Activated T-helper 1 cell treated with anti-CD3 and anti-CD28 coated beads, Interleukin-12 subunit alpha, Interleukin-12 subunit beta, Interleukin-2, Interleukin-4 antibody, amounts not matched to agents 30 ng/mL and 10 ng/mL and 1 ng/mL, durations not matched to agents 14 hours and 24 hours and 36 hours (primary cell): ENCODE measurements around the gene PLEKHA8. TPM values are rescaled to one million over a fixed set of nuclear protein-coding genes. Genes with fewer than 3 reads are reported as not detected.
A peak's percentile ranks its signal among the peaks of the same experiment; 100 is the strongest.
"Not testable (repeated sequence)": the region's sequence is repeated elsewhere in the genome, so short reads cannot be mapped to it uniquely, and the experiment has no call there.

Experiments
- DNase-seq: peaks from one replicate; pipeline ENCODE4 v3.0.0; 2021; ENCODE audit warnings: low spot score
- H3K27ac Mint-ChIP-seq: one replicate; pipeline ENCODE4 v1.8.0; 2021; ENCODE audit warnings: mild to moderate bottlenecking, mixed read lengths
- H3K27me3 Mint-ChIP-seq: one replicate; pipeline ENCODE4 v1.8.0; 2022; ENCODE audit warnings: mild to moderate bottlenecking, moderate library complexity, mixed read lengths; ENCODE audit not compliant: insufficient read depth
- H3K36me3 Mint-ChIP-seq: one replicate; pipeline ENCODE4 v1.8.0; 2021; ENCODE audit warnings: low read depth, mixed read lengths
- H3K4me1 Mint-ChIP-seq: one replicate; pipeline ENCODE4 v1.8.0; 2021; ENCODE audit warnings: low read depth, mixed read lengths
- H3K4me3 Mint-ChIP-seq: one replicate; pipeline ENCODE4 v1.8.0; 2021; ENCODE audit warnings: mild to moderate bottlenecking, moderate library complexity, mixed read lengths
- H3K9me3 Mint-ChIP-seq: one replicate; pipeline ENCODE4 v1.8.0; 2021; ENCODE audit warnings: mixed read lengths
- intact Hi-C: fragments of 100-400 bp; cut with micrococcal nuclease; formaldehyde crosslinking; loops from one replicate; pipeline ENCODE4 v1.15.1; 2024
- total RNA-seq: library from RNA; stranded (reverse); gene quantifications from 2 replicates; pipeline ENCODE4 v1.2.3, GENCODE V29; 2022

Gene PLEKHA8
- total RNA-seq, 1 donor from 2014 or later: 8.8 TPM

DNA sequence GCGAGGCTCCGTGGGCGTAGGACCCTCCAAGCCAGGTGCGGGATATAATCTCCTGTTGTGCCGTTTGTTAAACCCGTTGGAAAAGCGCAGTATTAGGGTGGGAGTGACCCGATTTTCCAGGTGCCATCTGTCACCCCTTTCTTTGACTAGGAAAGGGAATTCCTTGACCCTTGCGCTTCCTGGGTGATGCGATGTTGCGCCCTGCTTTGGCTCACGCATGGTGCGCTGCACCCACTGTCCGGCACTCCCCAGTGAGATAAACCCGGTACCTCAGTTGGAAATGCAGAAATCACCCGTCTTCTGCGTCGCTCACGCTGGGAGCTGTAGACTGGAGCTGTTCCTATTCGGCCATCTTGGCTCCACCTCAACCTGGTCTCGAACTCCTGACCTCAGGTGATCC lies 70.4 kb downstream of the PLEKHA8 start:
- DNase-seq, intact Hi-C loops, H3K36me3 Mint-ChIP-seq, H3K27ac Mint-ChIP-seq, H3K4me3 Mint-ChIP-seq, H3K27me3 Mint-ChIP-seq, H3K4me1 Mint-ChIP-seq: not testable (repeated sequence)
- peaks cover 10% of the 10 kb centered on the region for H3K9me3 Mint-ChIP-seq

DNA sequence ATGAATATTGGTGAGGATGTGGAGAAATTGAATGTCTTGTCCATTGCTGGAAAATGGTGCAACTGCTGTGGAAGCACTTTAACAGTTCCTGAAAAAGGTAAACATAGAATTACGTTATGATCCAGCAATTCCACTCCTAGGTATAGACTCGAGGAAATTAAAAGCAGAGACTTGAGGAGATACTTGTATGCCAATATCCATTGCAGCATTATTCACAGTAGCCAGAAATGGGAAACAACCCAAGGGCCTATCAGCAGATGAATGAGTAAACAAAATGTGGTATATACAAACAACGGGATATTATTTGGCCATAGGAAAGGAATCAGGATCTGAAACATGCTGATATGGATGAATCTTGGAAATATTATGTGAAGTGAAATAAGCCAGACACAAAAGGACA lies 74.1 kb downstream of the PLEKHA8 start:
- Mint-ChIP-seq H3K27me3 (peaks cover 2% of the 10 kb centered on the region), H3K36me3 (no peaks in the 10 kb centered on the region), H3K27ac (no peak overlapping the region), H3K9me3 (peaks cover 4% of the 10 kb centered on the region), H3K4me3 (no peak overlapping the region), H3K4me1 (no peaks in the 10 kb centered on the region)
- intact Hi-C loops: no loop called here
- DNase-seq: no peak

DNA sequence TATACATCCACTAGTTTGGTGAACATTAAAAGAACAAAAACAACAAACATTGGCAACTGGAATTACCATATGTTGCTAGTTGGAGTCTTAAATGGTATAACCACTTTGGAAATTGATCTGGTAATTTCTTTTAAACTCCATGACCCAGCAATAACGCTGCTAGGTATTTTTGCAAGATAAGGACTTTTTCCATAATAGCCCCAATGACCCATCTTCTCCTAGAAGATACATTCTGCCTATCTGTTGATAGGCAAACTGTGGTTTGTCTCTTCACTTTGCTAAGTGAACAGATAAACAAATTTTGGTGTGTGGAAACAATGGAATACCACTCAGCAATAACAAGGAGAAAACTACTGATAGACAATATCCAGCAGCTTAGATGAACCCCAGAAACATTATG lies 75.9 kb downstream of the PLEKHA8 start:
- DNase-seq: no peak
- no peaks in the 10 kb centered on the region for H3K9me3 Mint-ChIP-seq
- no peaks in the 10 kb centered on the region for H3K4me1 Mint-ChIP-seq
- H3K4me3 Mint-ChIP-seq: no peak overlapping the region
- no peak overlapping the region for H3K27ac Mint-ChIP-seq
- H3K27me3 Mint-ChIP-seq: peaks cover under 1% of the 10 kb centered on the region
- intact Hi-C loops: no loop called here
- no peaks in the 10 kb centered on the region for H3K36me3 Mint-ChIP-seq

DNA sequence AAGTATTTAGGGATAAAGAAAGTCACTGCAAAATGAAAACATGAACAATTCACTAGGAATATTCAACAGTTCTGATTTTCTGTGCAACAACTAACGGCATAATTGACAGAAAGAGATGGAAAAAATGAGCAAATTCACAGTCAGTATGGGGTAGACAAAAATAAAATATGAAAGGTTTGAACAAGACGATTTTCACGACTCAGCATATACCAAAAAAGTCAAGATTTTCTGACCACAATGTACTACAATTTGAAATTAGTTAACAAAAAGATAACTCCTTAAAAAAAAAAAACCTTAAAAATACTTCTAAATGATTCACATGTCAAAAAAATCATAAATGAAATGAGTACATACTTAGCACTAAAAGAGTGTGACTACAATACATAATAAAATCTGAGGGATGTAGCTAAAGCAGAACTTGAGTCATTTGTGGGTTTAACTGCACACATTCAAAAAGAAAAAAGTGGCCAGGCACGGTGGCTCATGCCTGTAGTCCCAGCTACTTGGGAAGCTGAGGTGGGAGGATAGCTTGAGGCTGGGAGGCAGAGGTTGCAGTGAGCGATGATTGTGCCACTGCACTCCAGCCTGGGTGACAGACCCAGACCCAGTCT lies 84.0 kb downstream of the PLEKHA8 start:
- Mint-ChIP-seq H3K27ac (no peak overlapping the region), H3K27me3 (no peaks in the 10 kb centered on the region), H3K9me3 (peaks cover 24% of the 10 kb centered on the region), H3K4me3 (no peak overlapping the region), H3K4me1 (peaks cover 5% of the 10 kb centered on the region), H3K36me3 (no peaks in the 10 kb centered on the region)
- intact Hi-C loops: no loop called here
- DNase-seq: no peak

DNA sequence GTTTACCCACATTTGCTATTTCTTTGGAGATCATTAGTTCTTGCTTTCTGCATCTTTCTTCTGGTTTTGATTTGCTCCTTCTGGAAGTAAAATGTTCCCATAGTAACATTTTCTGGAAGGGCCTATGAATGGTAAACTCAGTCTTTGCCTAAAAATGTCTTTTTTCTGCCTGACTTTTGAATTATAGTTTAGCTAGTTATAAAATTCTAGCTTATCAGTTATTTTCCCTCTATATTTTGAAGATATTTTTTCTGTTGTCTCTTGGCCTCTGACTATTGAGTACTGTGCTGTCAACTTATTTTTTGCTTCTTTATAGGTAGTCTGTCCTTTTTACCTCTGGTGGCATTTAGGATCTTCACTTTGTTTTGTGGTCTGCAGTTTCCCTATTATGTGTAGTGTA lies 84.9 kb downstream of the PLEKHA8 start:
- H3K4me3 Mint-ChIP-seq: no peak overlapping the region
- DNase-seq: no peak
- peaks cover 5% of the 10 kb centered on the region for H3K4me1 Mint-ChIP-seq
- H3K27me3 Mint-ChIP-seq: no peaks in the 10 kb centered on the region
- intact Hi-C loops: no loop called here
- H3K27ac Mint-ChIP-seq: no peak overlapping the region
- H3K36me3 Mint-ChIP-seq: no peaks in the 10 kb centered on the region
- H3K9me3 Mint-ChIP-seq: peaks cover 24% of the 10 kb centered on the region

DNA sequence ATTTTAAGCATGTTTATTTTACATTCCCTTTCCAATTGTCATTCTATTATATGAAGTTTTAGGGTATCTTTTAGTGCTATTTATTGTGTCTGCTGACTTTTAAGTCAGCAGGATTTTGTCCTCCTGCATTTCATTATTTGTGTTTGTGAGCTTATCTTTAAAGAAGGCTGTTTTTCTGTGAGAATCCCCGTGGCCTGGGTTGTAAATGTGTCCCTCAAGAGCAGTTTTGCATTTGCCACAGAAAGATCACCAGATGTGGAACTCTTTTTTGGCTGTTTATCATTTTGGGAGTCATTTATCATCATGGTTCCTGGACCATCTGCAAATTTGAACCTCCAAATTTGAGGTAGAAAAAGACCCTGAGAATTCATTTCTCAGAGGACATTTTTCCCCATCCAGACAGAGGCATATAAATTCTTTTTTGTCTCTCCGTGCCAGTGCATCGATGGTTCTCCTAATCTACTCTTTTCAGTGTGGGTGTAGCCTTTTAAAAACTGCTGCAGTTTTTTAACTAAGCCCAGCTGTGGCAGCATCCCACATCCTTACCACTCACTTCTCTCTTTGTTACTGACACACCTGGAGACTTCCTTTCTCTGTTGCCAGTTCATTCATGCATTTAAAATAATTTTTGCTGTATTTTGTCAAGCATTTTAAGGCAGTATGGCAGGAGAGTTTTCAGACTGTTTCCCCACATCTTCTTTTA lies 86.5 kb downstream of the PLEKHA8 start:
- Mint-ChIP-seq H3K27ac (no peak overlapping the region), H3K9me3 (peaks cover 24% of the 10 kb centered on the region), H3K27me3 (no peaks in the 10 kb centered on the region)

DNA sequence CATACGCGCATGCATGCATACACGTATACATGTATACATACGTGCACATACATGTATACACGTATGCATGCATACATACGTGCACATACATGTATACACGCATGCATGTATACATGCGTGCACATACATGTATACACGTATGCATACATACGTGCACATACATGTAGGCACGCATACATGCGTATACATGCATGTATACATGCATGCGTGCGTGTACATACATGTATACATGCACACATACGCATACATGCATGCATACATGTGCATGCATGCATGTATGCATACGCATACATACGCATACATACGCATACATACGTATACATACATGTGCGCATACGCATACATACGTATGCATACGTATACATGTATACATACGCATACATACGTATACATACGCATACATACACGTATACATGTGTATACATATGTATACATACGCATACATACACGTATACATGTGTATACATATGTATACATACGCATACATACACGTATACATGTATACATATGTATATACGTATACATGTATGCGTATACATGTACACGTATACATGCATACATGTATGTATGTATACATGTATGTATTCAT lies 87.6 kb downstream of the PLEKHA8 start:
- intact Hi-C loops: no loop called here
- Mint-ChIP-seq H3K36me3 (no peaks in the 10 kb centered on the region), H3K4me3 (no peak overlapping the region), H3K9me3 (peaks cover 24% of the 10 kb centered on the region), H3K27me3 (no peaks in the 10 kb centered on the region), H3K4me1 (peaks cover 5% of the 10 kb centered on the region), H3K27ac (no peak overlapping the region)
- no peak for DNase-seq

More for the DNA sequence above, 86.5 kb downstream of the PLEKHA8 start:
- intact Hi-C loops: no loop called here
- Mint-ChIP-seq H3K4me1 (peaks cover 5% of the 10 kb centered on the region), H3K36me3 (no peaks in the 10 kb centered on the region), H3K4me3 (no peak overlapping the region)
- DNase-seq: no peak

DNA sequence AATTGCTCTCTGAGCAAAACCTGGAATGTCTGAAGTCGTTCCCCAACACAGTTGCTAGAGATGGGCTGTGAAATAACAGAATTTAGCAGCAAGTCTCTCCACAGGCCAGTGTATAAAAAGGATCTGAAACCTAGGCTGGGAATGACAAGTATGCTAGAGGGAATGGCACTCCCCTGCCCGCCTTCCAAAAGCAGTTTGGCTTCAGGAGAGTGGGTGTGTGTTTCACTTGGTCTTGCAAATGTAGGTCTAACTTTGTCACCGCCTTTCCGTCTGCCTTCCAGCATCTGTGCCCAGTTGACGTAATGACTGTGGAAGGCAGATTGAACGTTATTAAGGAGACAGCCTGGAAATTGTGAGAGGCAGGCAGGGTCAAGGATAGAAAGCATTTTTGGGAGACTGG lies 88.6 kb downstream of the PLEKHA8 start:
- H3K27ac Mint-ChIP-seq: no peak overlapping the region
- H3K9me3 Mint-ChIP-seq: peaks cover 24% of the 10 kb centered on the region
- DNase-seq: no peak
- H3K36me3 Mint-ChIP-seq: no peaks in the 10 kb centered on the region
- no peaks in the 10 kb centered on the region for H3K27me3 Mint-ChIP-seq
- H3K4me3 Mint-ChIP-seq: no peak overlapping the region
- peaks cover 5% of the 10 kb centered on the region for H3K4me1 Mint-ChIP-seq
- intact Hi-C loops: no loop called here

DNA sequence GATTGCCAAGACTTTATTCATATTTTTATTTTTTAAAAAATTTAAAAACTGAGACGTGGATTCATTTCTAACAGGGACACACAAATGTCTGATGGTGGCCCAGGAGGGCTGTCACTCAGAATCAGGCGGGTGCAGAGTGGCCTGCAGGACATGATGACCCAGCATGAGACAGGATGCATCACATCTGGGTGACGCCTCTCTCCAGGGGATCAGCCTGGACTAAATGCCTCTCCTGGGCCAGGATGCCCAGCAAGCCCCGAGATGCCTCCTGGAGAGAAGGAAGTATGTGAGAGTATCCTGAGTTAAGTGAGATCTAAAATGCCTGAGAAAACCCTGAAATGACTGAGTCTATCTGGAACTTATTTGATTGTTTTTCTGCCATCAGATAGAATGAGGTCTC lies 89.7 kb downstream of the PLEKHA8 start:
- Mint-ChIP-seq H3K27me3 (no peaks in the 10 kb centered on the region), H3K4me3 (no peak overlapping the region), H3K36me3 (no peaks in the 10 kb centered on the region), H3K27ac (no peak overlapping the region), H3K4me1 (peaks cover 5% of the 10 kb centered on the region), H3K9me3 (peaks cover 17% of the 10 kb centered on the region)
- no peak for DNase-seq
- intact Hi-C loops: no loop called here

DNA sequence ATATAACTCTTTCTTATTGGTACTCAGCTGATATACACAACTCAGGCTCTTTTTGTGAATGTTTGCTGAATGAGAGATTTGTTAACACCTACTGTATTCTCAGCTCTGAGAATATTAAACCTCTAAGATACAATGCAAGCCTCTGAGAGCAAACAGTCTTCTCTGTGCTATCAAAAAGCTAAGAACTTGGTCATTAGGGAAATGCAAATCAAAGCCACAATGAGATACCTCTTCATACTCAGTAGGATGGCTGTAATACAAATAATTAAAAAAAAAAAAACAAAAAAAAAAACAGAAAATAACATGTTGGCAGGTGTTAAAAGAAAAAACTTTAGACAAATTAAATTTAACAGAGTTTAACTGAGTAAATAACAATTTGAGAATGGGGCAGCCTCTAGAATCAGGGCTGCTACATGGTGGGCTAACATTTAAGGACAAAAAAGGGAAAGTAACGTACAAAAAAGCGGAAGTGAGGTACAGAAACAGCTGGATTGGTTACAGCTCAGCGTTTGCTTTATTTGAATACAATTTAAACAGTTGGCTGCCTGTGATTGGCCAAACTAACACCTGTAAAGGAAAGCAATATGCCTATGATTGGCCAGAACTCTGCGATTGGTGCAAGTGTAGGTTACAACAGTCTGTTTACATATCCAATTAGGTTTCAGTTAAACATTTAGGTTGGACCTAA lies 91.8 kb downstream of the PLEKHA8 start:
- Mint-ChIP-seq H3K4me3 (no peak overlapping the region), H3K27ac (no peak overlapping the region), H3K36me3 (no peaks in the 10 kb centered on the region), H3K9me3 (peaks cover 1% of the 10 kb centered on the region), H3K4me1 (peaks cover under 1% of the 10 kb centered on the region), H3K27me3 (peaks cover 2% of the 10 kb centered on the region)
- DNase-seq: no peak
- intact Hi-C loops: no loop called here

DNA sequence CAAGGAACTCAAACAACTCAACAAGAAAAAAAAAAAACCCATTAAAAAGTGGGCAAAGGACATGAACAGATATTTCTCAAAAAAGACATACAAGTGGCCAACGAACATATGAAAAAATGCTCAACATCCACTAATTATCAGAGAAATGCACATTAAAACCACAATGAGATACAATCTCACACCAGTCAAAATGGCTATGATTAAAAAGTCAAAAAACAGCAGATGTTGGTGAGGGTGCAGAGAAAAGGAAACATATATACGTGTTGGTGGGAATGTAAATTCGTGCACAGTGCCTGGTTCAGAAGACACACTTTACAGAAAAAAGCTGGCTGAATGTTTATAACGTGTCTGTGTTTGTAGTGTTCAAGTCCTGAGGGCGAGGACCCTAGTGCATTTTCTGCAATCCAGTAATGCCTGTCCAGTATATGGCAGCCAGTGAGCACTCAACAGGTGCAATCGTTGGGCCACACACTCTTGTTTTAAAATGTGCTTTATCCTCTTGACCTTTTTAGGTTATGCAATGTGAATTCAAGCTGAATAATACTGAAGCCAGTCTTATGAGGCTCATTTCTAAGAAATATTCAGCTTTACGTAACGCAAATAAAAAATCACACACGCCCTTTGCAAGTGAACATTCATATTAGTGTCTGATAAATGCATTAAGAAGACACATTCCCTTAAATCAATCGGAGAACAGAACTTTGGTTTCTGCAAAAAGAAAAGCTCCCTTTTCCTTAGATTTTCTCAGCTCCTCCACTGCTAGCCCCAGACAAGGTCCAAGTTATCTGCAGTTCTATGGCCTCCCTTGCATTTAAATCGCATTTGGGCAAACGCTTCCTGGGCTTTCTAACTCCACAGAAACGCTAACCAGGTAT lies 105.8 kb downstream of the PLEKHA8 start:
- H3K27me3 Mint-ChIP-seq: peaks cover 19% of the 10 kb centered on the region
- no peaks in the 10 kb centered on the region for H3K9me3 Mint-ChIP-seq
- H3K4me1 Mint-ChIP-seq: peaks cover 6% of the 10 kb centered on the region
- peak overlapping the region; percentile 64 for H3K27ac Mint-ChIP-seq
- DNase-seq: no peak
- intact Hi-C loops: loop anchor here (1.0 to 2.0 kb wide), 3 partner anchors 345 to 460 kb away; partner anchors contain the start of genes GARS1 and NOD1
- H3K4me3 Mint-ChIP-seq: peak overlapping the region; percentile 81
- no peaks in the 10 kb centered on the region for H3K36me3 Mint-ChIP-seq

DNA sequence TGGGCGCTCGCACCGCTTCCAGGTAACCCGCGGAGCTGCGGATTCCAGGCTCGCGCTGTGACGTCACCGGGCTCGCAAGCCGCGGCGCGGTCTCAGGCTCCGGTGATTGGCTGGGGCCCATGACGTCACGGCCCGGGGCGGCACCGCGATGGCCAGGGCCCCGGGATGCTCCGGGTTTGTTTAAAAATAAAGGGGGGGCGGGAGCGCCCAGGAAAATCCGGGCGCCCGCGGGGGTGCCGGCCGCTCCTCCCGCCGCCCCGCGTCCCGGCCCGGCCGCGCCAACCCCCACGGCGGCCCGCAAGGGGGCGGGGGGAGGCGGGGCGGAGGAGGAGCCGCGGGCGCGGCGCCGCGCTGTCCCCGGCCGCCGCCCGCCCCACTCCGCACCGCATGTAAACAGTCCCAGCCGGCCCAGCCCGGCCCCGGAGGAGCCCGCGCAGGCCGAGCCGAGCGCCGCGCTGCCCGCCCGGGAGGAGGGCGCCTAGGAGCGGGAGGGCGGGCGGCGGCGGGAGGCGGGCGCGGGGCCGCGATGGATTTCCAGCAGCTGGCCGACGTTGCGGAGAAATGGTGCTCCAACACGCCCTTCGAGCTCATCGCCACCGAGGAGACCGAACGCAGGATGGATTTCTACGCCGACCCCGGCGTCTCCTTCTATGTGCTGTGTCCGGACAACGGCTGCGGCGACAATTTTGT lies 106.5 kb downstream of the PLEKHA8 start, which contains the start of gene MTURN:
Gene MTURN (plus strand): TSS at position 376 of the 690 bp plus-strand sequence. CDS start 151 bp downstream, at position 527.
- Mint-ChIP-seq H3K27ac (peak within 1 kb of the TSS; percentile 80), H3K9me3 (no peaks in the 10 kb centered on the region), H3K27me3 (peaks cover 17% of the 10 kb centered on the region), H3K4me3 (peak within 1 kb of the TSS; percentile 89), H3K4me1 (peaks cover 6% of the 10 kb centered on the region), H3K36me3 (no peaks in the 10 kb centered on the region)
- peak; percentile 83 for DNase-seq
- intact Hi-C loops: loop anchor here (1.0 to 2.0 kb wide), 6 partner anchors 26 to 371 kb away; partner anchors contain the start of genes NOD1, PLEKHA8 and ZNRF2
